ENCODE data around the gene RAB4B.
A peak's percentile ranks its signal among the peaks of the same experiment; 100 is the strongest.

The RAB4B gene

GRCh38 chr19:40744554-40745401 is 33.3 kb upstream of the RAB4B start:
- CTCF ChIA-PET = interaction anchor here (0.6 to 3.3 kb wide), 19 partner anchors 10 to 1659 kb away, joined by 3 to 23 read pairs (median 4); partner anchors contain the start of genes COQ8B and ITPKC
- H3K4me3 ChIP-seq (ENCODE audit: low read depth, low read length) = no peak overlapping the region
- peaks cover 51 to 54% of the 10 kb centered on the region in 2 experiments; a peak in 2 of 3 replicates for H3K36me3 ChIP-seq (ENCODE audit: control insufficient read depth in 2 of 2, insufficient read depth in 1 of 2, low read length in 2 of 2)
- H3K27ac ChIP-seq (ENCODE audit: extremely low read depth, low read depth, low read length) = peak overlapping the region; percentile 49; the same call in 1 of the 2 replicates
- POLR2A ChIA-PET = interaction anchor here (0.6 to 4.3 kb wide), 9 partner anchors 9 to 400 kb away, joined by 3 to 30 read pairs (median 6); partner anchors contain the start of genes COQ8B, EGLN2, ITPKC and RAB4B
- peaks cover 11% of the 10 kb centered on the region for H3K4me1 ChIP-seq (ENCODE audit: control insufficient read depth, insufficient read depth, low read length)
- peak; percentile 52 for TF ChIP-seq ZBTB17 (tag by site-specific recombination; IDR thresholded peaks at IDR 0.05)
- no peak for TF ChIP-seq YY2 (tag by site-specific recombination; IDR thresholded peaks at IDR 0.05)
- TF ChIP-seq ZNF324 (tag by site-specific recombination; IDR thresholded peaks at IDR 0.05) = no peak
- TF ChIP-seq, protein P1, sequence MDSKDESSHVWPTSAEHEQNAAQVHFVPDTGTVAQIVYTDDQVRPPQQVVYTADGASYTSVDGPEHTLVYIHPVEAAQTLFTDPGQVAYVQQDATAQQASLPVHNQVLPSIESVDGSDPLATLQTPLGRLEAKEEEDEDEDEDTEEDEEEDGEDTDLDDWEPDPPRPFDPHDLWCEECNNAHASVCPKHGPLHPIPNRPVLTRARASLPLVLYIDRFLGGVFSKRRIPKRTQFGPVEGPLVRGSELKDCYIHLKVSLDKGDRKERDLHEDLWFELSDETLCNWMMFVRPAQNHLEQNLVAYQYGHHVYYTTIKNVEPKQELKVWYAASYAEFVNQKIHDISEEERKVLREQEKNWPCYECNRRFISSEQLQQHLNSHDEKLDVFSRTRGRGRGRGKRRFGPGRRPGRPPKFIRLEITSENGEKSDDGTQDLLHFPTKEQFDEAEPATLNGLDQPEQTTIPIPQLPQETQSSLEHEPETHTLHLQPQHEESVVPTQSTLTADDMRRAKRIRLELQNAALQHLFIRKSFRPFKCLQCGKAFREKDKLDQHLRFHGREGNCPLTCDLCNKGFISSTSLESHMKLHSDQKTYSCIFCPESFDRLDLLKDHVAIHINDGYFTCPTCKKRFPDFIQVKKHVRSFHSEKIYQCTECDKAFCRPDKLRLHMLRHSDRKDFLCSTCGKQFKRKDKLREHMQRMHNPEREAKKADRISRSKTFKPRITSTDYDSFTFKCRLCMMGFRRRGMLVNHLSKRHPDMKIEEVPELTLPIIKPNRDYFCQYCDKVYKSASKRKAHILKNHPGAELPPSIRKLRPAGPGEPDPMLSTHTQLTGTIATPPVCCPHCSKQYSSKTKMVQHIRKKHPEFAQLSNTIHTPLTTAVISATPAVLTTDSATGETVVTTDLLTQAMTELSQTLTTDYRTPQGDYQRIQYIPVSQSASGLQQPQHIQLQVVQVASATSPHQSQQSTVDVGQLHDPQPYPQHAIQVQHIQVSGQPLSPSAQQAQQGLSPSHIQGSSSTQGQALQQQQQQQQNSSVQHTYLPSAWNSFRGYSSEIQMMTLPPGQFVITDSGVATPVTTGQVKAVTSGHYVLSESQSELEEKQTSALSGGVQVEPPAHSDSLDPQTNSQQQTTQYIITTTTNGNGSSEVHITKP (tag by site-specific recombination; IDR thresholded peaks at IDR 0.05) = peak; percentile 83
- peak; percentile 56 for TF ChIP-seq GLIS2 (tag by site-specific recombination; IDR thresholded peaks at IDR 0.05)
- TF ChIP-seq, protein P2, sequence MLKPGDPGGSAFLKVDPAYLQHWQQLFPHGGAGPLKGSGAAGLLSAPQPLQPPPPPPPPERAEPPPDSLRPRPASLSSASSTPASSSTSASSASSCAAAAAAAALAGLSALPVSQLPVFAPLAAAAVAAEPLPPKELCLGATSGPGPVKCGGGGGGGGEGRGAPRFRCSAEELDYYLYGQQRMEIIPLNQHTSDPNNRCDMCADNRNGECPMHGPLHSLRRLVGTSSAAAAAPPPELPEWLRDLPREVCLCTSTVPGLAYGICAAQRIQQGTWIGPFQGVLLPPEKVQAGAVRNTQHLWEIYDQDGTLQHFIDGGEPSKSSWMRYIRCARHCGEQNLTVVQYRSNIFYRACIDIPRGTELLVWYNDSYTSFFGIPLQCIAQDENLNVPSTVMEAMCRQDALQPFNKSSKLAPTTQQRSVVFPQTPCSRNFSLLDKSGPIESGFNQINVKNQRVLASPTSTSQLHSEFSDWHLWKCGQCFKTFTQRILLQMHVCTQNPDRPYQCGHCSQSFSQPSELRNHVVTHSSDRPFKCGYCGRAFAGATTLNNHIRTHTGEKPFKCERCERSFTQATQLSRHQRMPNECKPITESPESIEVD (tag by site-specific recombination; IDR thresholded peaks at IDR 0.05) = no peak
- TF ChIP-seq ZNF600 (tag by site-specific recombination; IDR thresholded peaks at IDR 0.05) = peak; percentile 68
- TF ChIP-seq ZNF449 (tag by site-specific recombination; IDR thresholded peaks at IDR 0.05) = 0 out of 2 replicates have a peak, but pooled peaks have one; percentile 13
- TF ChIP-seq, protein P3, sequence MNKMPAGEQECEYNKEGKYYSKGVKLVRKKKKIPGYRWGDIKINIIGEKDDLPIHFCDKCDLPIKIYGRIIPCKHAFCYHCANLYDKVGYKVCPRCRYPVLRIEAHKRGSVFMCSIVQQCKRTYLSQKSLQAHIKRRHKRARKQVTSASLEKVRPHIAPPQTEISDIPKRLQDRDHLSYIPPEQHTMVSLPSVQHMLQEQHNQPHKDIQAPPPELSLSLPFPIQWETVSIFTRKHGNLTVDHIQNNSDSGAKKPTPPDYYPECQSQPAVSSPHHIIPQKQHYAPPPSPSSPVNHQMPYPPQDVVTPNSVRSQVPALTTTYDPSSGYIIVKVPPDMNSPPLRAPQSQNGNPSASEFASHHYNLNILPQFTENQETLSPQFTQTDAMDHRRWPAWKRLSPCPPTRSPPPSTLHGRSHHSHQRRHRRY (tag by site-specific recombination; IDR thresholded peaks at IDR 0.05) = no peak
- 0 out of 2 replicates have a peak, but pooled peaks have one; percentile 26 for TF ChIP-seq WT1 (tag by site-specific recombination; IDR thresholded peaks at IDR 0.05)
- TF ChIP-seq CTCF (tag by site-specific recombination; IDR thresholded peaks at IDR 0.05) = peak; percentile 68
- TF ChIP-seq ZNF133 (tag by site-specific recombination; IDR thresholded peaks at IDR 0.05) = no peak
- TF ChIP-seq IKZF3 (tag by site-specific recombination; IDR thresholded peaks at IDR 0.05) = peak; percentile 48
- TF ChIP-seq ZIC2 (tag by site-specific recombination; IDR thresholded peaks at IDR 0.05) = peak; percentile 24; the same call in 1 of the 2 replicates
- no peaks in the 10 kb centered on the region for H3K9me3 ChIP-seq (ENCODE audit: control insufficient read depth, insufficient read depth, low read depth, low read length)
